HCEC 1CT (cell line): Measurements from ENCODE around the gene TLCD4.
"Not testable (repeated sequence)": the region's sequence is repeated elsewhere in the genome, so short reads cannot be mapped to it uniquely, and the experiment has no call there.

Experiments used
- DNase-seq: peaks from one replicate; pipeline ENCODE4 v3.0.0-alpha.2; 2017

The TLCD4 gene

DNA sequence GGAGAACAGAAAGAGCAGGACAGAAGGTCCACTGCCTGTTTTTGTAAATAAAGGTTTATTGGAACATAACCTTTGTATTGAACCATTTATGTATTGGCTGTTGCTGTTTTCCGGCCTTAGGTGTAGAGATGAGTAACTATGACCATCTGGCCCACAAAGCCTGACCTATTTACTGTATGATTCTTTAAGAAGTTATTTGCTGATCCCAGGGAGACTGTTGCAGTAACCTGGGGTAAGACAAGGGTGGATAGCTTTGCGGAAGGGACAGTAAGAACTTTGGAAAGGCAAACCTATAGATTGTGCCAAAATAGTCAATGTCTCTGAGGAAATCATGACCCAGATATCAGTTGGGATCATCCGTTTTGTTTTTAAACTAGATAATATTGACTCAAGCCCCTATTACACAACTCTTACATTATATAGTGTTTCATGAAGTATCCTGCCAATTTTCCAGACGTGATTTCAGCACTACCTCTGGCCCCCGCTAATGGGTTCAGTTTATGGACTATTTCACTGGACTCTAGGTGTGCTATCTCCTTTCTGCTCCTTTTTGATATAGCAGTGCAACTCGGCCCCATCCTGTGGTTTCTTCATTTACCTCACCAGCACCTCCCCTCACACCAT lies 20.8 kb upstream of the TLCD4 start:
- no peak for DNase-seq

DNA sequence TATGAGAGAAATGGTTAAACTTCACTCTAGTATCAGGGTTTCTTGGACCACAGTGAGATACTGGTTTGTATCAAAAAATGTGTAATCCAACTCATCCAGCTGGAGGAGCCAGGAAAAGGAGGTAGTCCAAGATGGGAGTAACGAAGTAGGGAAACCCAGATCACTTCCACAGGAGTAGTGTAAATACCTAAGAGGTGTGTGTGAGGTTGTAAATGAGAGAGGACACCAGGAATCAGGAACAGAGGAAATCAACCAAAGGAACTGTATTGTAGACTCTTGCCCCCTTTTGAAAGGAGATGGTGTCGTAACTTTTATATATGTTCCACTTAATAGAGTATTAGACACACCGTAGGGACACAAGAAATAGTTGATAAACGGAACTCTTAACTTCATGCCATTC lies 19.7 kb upstream of the TLCD4 start:
- no peak for DNase-seq

DNA sequence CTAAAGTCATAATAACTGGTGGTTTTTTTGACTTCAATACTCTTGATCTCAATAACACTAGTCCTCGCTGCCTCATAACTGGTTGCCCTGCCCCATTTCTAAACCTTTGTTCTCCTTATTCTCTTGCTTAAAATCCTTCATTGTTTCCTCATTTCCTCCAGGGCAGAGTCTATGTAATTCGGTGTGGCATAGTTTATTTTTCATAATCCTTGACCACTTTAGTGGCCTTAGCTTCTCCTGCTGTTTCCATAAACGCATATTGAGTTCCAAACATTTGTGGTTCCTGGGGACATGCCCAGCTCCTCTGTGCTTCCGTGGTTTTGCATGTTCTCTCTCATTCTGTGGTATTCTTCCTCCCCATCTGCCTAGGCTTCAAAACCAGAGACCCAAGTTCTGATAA lies 19.0 kb upstream of the TLCD4 start:
- no peak for DNase-seq

DNA sequence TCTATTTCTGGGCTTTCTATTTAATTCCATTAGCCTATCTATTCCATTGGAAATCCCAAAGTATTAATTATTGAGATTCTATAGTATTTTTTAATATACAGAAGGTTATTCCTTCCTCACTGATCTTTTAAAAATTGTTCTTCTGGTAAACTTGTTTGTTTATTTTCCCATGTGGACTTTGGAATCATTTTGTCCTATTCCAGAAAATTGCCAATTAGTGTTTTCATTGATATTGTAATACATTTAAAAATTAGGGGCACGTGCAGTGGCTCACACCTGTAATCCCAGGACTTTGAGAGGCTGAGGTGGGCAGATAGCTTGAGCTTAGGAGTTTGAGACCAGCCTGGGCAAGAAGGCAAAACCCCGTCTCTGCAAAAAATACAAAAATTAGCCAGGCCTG lies 8.4 kb upstream of the TLCD4 start:
- DNase-seq, result no peak

DNA sequence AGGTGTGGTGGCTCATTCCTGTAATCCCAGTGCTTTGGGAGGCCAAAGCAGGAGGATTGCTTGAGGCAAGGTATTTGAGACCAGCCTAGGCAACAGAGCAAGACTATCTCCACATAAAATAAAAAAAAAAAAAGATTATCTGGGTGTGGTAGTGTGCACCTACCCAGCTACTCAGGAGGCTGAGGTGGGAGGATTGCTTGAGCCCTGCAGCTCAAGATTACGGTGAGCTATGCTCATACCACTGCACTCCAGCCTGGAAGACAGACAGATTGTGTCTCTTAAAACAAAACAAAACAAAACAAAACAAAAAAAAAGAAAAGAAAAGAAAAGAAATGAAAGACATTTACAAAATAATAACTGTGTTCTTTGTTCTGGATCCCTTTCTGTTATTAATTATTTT lies 6.1 kb upstream of the TLCD4 start:
- no peak for DNase-seq

DNA sequence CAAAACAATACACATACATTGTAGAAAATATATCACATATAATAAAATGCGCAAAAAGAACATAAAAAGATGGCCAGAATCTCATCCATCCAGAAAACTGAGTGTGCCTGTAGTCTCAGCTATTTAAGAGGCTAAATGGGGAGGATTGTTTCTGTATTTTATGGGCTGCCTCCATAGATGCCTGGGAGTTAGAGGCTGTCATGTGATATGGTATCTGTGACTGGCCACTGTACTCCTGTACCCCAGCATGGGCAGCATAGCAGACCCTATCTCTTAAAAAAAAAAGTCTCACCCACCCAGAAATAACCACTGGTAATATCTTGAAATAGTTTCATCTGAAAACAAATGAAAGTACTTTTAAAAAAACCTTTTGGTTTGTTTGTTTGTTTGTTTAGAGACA lies 3.5 kb upstream of the TLCD4 start:
- no peak for DNase-seq

DNA sequence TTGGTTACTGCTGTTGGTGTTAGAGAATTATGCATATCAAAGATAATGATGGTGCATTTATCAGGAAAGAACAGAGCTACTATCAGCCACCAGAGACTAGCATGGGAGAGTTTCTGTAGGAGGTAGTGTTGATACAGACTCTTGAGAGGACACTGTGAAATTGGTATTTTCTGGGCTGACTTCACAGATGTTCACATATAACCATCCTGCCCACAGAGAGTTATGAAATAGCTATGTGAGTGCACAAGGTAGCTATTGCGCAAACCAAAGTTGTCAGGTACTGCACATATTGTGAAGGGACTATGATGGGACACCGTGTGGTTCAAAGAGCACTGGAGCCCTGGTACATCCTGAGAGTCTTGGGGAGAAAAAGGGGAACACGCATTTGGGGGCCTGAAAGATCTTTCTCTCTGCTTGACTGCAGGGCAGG lies 1.4 kb upstream of the TLCD4 start:
- no peak for DNase-seq

DNA sequence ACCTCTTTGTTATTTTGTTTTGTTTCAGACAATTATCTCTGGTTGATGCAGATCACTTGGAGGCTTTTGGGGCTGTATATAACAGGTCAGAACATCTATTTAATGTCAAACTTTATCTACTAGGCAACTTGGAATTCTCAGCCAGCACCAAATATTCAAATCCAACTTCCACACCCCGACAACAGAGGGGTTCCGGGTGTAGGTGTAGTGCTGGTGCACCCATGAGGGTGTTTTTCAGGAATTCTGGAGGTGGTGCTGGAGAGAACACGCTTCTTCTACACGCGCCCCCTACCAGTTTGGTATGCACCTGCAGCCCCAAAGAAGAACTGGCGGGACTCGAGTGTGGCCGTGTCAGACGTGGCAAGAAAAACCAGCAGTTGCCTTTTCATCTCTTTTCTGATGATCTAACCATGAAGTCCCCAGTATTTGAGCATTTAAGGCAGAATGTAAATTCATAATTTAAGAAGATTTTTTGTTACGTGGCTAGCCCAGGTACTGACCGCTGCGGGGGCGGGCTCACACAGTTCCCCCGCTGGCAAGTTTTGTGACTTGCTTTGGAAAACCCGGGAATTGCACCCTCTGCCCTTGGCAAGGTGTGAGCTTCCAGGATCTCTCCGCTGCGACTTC lies 462 bp upstream of the TLCD4 start:
- DNase-seq, result peak; percentile 22

DNA sequence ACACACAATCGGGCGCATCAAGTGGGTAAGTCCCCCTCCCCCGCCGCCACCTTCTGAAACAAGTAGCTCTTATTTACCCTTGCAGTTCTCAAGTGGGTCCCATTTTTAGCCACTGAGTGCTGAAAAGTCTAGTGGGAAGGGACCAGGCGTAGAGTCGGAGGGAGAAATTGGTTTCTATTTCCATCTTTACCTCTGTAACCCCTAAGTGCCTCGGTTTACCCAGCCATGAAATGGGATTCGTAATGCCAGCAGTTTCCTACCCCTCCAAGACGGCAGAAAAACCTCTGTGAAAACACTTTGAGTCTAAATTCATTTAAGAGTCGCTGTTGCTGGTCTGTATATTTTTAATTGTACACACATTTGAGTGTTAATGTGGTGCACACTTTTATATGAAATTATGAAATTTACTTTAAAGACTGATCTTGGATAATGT lies 928 bp downstream of the TLCD4 start:
- DNase-seq, result no peak

DNA sequence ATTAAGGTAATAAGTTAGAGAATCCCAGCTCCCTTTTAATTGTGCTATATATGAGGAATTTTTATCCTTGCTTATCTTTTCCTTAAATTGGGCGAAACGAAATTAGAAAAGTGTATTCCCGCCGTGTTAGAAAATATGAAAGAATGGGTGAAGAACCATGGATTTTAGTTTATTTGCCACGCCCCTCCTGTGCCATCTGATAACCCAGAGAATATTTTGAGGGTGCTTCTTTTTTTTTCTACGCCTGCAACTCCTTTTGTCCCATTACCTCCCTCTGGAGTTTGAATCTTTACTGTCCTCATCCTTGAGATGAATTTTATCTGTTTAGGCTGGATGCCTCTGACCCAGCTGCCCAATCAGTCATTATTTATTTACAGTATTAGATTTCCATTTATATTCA lies 1.6 kb downstream of the TLCD4 start:
- DNase-seq, result no peak

DNA sequence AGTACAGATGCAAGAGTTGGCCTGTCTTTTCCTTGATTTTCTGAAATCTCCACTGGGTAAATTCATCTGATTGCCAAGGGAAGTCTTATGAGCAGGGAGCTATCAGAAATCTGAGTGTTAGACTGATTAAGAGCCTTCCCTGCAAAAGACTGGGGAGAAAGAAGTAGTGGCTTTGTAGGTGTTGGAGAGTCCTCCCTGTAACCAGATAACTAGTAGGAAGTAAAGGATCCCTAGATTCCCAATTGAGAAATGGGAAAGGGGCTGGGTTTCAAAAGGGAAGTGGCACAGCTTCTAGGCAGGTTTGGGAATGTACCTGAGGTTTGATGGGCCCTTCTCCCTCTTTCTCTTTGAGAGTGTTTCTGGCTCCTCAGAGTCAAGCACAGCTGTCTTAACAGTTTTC lies 2.1 kb downstream of the TLCD4 start:
- DNase-seq, result no peak

DNA sequence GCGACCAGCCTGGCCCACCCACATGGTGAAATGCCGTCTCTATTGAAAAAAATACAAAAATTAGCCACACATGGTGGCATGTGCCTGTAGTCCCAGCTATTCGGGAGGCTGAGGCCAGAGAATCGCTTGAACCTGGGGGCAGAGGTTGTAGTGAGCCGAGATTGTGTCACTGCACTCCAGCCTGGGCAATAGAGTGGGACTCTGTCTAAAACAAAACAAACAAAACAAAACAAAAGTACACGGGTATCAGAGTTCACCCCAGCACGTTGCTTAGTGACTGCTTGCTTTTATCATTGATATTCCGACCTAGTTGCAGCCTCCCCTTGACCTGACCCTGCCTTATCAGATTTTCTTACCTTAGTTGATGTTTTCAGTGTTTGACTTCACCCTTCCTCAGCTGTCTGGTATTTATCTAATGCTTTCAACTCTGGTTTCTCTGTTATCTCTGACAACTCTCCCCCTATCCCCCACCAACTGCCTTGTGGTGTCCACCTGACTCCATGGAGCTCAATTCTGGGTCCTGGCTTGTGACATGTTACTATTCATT lies 5.1 kb downstream of the TLCD4 start:
- no peak for DNase-seq

DNA sequence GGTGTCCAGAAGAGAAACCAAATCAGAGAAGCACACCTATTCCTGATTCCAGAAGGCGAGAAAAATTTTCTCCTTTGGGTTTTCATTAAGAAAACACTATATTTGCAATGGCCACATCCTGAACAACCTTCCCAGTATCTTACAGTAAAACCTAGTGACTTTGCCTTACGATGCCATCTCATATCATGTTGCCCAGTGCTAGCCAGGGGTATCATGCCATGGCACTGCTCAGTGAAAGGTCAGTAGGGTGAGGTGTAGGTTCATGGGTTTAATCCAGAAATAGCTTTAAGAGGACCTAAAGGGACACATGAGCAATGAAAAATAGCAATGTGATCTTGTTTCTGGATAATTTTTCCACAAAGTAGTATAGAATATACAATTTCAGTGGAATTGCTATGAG lies 7.2 kb downstream of the TLCD4 start:
- DNase-seq, result no peak

DNA sequence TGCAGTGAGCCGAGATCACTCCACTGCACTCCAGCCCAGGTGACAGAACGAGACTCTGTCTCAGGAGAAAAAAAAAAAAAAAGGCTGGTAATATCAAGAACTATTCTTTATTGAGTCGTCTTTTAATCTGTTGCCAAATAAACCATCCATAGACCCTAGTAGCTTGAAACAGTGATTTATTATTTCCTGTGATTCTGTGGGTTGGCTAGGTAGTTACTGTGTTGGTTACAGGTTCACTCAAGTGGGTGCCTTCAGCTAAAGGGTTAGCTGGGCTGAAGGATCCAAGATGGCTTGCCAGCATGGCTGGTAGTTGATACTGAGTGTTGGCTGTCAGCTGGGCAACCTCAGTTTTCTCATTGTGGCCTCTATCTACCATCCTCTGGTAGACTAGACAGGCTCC lies 9.2 kb downstream of the TLCD4 start:
- DNase-seq, result no peak

DNA sequence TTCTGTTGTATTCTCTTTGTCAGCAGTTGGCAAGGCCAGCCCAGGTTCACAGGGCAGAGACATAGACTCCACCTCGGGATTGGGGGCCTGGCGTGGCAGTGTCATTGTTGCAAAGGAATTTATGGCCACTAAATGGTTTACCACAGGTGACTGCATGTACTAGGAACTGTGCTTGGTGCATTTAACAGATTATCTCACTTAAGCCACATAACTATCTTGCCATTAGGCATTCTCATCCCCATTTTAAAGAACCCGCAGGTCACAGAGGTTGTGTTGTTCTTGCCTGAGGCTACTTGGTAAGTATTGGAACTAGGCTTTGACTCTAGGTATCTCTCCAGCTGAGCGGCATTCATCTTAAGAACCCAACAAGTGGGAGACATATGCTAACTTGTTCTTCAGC lies 9.7 kb downstream of the TLCD4 start:
- DNase-seq, result no peak

DNA sequence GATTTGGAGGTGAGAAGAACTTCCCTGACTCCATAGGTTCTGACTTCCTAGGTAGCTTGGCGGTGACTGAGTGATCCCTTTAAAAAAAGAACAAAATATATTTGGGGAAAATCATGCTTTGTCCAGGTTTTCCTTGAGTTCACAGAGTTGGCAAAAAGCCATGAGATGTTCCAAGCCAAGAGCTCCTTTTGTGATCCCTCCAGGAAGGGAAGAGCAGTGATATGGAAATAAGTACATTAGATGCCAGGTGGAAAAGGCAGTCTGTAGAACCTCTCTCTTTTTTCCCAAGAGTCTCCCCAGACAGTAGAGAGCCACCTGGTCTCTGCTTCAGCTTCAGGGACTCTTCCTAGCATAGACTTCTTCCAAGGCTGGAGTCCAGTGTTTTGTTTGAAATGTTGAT lies 10.2 kb downstream of the TLCD4 start:
- no peak for DNase-seq

DNA sequence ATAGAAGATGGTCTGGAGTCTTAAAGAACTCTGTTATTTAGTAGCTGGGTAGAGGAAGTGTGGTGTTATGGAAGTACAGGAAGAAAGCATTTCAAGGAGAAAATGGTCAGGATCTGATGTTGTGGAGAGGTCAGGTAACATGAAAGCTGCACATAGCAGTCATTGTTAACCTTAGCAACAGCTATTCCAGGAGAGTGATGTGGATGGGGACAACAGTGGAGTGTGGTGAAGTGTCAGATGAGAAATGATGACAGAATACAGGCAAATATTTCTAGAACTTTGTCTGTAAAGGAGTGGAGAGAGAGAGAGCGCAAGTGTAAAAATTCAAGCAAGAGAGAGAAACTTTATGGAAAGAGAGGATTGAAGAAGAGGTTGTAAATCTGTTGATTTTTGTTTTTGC lies 15.6 kb downstream of the TLCD4 start:
- DNase-seq, result no peak

DNA sequence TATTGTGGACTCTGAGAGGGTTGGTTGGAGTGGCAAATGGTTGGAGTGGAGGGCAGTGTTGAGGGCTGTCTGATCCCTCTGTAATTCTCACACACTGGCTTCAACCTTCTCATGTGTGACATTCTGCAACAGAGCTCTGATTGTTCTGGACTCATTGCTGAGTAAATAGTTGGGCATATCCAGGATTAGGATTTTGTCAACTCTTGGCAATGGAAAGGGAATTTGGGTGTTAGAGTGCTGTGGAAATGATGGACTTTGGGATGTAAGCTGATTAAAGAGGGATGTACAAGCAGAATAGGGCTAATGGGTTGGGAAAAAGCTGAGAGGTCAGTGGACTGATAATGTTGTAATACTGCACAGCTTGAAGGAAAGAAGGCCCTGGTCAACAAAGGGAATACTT lies 16.5 kb downstream of the TLCD4 start:
- no peak for DNase-seq

DNA sequence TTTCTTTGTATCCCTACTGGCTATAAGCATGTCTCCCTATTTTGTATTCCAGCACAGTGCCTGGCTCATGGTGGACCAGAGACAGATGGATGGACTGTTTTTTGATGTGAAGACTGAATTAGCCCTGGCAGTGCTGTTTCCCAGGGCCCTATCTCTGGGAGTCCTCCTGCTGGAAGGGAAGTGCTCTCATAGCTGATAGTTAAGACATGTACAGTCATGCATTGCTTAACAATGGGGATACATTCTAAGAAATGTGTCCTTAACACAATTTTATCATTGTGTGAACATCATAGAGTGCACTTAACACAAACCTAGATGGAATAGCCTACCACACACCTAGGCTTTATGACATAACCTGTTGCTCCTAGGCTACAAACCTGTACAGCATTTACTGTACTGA lies 21.1 kb downstream of the TLCD4 start:
- DNase-seq, result no peak

DNA sequence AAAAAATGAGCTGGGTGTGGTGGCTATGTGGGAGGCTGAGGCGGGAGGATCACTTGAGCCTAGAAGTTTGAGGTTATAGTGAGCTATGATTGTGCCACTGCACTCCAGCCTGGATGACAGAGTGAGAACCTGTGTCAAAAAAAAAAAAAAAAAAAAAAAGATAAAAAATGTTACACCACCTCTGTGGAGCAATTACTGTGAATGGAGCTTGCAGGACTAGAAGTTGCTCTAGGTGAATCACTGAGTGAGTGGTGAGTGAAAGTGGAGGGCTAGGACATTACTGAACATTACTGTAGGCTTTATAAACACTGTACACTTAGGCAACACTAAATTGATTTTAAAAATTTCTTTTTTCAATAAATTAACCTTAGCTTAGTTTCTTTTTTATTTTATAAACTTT lies 21.9 kb downstream of the TLCD4 start:
- DNase-seq, result no peak

DNA sequence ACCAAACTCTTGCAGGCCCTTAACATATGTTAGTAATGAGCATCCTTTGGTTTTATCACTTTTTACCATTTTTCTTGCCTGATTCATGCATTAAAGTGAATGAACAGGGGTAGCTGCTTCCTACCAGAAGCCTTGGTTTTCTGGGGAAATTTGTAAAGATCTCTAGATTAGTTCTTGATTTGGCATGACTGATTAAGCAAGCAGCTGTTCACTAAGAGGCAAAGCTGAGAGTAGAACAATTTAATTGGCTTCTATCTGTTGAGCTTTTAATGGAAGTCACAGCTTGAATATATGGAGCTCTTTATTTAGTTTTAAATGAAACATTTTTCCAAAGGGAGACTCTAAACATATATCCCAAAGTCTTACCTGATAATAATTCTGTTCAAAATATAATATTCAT lies 23.6 kb downstream of the TLCD4 start:
- no peak for DNase-seq

DNA sequence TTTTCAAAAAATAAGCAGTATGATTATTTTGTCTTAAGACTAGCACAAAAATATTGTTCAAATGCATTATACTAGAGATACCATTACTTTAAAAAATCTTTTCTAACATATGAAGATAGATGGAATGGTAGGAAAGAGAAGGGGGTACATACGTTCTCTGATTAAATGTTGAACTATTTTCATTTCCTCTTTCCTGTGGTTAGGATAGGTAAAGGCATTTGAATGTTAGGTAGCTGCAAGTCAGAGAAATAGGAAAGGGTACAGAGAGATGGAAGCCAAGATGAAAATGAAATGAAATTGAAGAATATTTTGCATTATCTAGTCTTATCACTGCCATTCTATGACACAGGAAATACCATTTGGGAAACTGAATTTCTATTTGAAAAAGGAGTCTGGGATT lies 28.3 kb downstream of the TLCD4 start:
- no peak for DNase-seq

DNA sequence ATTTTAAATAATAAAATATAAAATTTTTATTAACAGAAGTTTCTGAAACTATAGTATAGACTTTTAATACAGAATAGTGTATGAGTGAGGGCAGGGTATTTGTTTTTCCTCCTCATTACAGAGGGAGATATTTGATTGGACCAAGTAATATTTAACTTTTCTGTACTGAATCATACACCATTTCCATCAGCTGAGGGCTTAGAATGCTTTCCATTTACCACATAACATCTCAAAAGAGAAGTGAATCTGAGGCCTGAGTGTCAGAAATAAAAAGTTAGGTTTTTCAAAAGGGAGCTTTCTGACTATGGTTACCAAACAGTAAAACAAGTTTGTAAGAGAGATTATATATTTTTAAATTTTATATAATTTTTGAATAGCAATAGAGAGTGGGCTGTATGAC lies 29.5 kb downstream of the TLCD4 start:
- no peak for DNase-seq

DNA sequence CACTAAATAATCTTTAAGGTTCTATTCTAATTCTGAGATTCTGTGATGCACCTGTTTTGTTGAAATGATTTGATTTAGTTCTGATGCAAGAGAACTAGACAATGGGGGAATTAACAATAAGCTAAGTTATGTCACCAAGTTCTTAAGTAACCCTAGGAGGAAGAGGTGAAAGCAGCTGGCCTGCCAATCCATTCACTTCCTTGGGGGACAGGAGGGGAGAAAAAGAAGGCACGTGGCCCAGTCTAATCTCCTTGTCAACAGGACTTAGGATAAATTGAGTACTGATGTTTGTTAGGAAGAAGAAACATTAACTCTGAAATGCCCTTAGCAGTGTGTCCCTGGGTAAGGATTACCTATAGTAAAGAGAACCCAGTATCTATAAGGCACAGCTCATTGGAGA lies 36.9 kb downstream of the TLCD4 start:
- DNase-seq, result no peak

DNA sequence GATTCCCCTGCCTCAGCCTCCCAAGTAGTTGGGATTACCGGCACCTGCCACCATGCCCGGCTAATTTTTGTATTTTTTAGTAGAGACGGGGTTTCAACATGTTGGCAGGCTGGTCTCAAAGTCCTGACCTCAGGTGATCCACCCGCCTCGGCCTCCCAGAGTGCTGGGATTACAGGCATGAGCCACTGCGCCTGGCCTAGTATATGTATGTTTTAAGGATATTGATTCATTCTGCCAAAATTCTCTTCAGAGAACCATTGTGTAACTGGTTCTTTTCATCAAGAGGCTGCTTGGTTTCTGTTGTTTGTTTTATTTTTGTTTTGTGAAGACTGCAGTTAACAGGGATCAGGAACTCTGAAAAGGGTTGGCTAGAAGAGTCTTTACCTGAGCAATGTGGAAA lies 48.4 kb downstream of the TLCD4 start:
- not testable (repeated sequence) for DNase-seq
